ENCODE results near the gene RIC8B.

Gene RIC8B

DNA sequence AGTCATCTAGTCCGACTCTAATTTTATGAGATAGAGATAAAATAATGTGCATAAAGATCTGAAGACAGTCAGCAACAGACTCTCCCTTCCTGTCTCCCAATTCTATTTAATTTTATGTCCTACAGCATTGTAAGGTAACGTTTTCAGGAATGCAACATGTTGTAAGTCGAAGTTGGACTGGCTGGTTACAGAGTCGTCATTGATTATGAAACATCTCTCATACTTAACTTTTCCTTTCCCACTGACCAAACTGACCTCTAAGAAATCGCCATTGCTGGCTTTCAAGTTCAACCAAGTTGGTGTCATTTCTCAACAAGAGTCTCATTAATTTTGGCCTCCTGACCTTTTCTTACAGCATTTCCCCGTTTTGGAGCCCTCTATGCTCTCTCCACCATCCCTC is 4.9 kb upstream of the RIC8B start:
- no peak for DNase-seq
- no peaks in the 10 kb centered on the region for H3K36me3 ChIP-seq
- no peak overlapping the region for H3K4me3 ChIP-seq (ENCODE audit: low read depth, low read length)
- H3K4me1 ChIP-seq = no peaks in the 10 kb centered on the region
- no peaks in the 10 kb centered on the region for H3K9me3 ChIP-seq
- no peak for TF ChIP-seq CTCF (IDR thresholded peaks at IDR 0.05; ENCODE audit: low read depth, low read length)
- no peaks in the 10 kb centered on the region for H3K27me3 ChIP-seq

GRCh38 chr12:106771425-106771824 is 3.1 kb upstream of the RIC8B start:
- H3K4me1 ChIP-seq = 0 out of 2 replicates have a peak, but pooled peaks cover 4% of the 10 kb centered on the region
- TF ChIP-seq CTCF (IDR thresholded peaks at IDR 0.05; ENCODE audit: low read depth, low read length) = no peak
- H3K27me3 ChIP-seq = no peaks in the 10 kb centered on the region

GRCh38 chr12:106773286-106774004 is 1.0 kb upstream of the RIC8B start:
- Histone ChIP-seq H3K4me3 (ENCODE audit: low read depth, low read length) (peak overlapping the region; percentile 86), H3K27me3 (no peaks in the 10 kb centered on the region), H3K36me3 (no peaks in the 10 kb centered on the region), H3K4me1 (0 out of 2 replicates have a peak, but pooled peaks cover 4% of the 10 kb centered on the region), H3K9me3 (no peaks in the 10 kb centered on the region)
- no peak for DNase-seq
- TF ChIP-seq CTCF (IDR thresholded peaks at IDR 0.05; ENCODE audit: low read depth, low read length) = no peak

More at GRCh38 chr12:106771425-106771824, 3.1 kb upstream of the RIC8B start:
- no peaks in the 10 kb centered on the region for H3K36me3 ChIP-seq
- no peak for DNase-seq
- H3K4me3 ChIP-seq (ENCODE audit: low read depth, low read length) = no peak overlapping the region
- no peaks in the 10 kb centered on the region for H3K9me3 ChIP-seq

DNA sequence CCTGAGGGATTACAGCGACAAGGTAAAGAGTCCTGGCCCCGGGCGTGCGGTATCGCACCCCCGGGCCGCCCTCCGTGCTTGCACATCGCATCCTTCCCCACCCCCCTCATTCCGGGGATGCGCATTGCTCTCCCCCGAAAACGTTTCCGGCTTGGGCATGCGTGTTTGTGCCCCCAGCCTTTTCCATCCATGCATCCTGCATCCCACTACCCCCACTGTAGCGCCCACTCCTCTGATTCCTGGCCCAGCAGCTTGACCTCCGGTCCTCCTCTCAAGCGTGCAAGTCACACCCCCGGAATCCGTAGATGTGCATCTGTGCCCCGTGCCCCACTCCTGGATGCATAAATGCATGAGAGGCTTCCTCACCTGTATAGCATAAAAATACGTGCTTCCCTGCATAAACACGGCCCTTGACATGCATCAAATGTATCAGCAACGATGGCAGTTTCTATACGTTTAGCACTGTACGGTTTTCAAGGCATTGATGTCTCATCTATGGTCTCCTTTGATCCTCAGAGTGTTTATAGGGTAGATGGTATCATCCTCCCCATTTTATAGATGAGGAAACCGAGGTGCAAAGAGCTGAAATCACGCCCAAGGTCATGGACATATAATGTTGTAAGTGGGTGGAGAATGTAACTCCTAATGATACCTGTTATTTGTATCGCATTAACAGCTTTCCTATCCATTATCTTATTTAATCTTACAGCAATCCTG is 484 bp downstream of the RIC8B start:
- DNase-seq = no peak

GRCh38 chr12:106776897-106777296 is 2.4 kb downstream of the RIC8B start:
- H3K27me3 ChIP-seq = no peaks in the 10 kb centered on the region
- H3K36me3 ChIP-seq = no peaks in the 10 kb centered on the region
- no peaks in the 10 kb centered on the region for H3K9me3 ChIP-seq
- H3K4me1 ChIP-seq = peaks cover 14% of the 10 kb centered on the region
- no peak for TF ChIP-seq CTCF (IDR thresholded peaks at IDR 0.05; ENCODE audit: low read depth, low read length)
- DNase-seq = no peak
- no peak overlapping the region for H3K4me3 ChIP-seq (ENCODE audit: low read depth, low read length)

More for the DNA sequence above, 484 bp downstream of the RIC8B start:
- Histone ChIP-seq H3K9me3 (no peaks in the 10 kb centered on the region), H3K27me3 (no peaks in the 10 kb centered on the region), H3K36me3 (no peaks in the 10 kb centered on the region), H3K4me3 (ENCODE audit: low read depth, low read length) (peak overlapping the region; percentile 86), H3K4me1 (peaks cover 6% of the 10 kb centered on the region; the same call in 1 of the 2 replicates)
- no peak for TF ChIP-seq CTCF (IDR thresholded peaks at IDR 0.05; ENCODE audit: low read depth, low read length)

Measured in BE2C (cell line).